ENCODE data around the gene KCTD1. TPM values are rescaled to one million over a fixed set of nuclear protein-coding genes. Genes with fewer than 3 reads are reported as not detected.
A peak's percentile ranks its signal among the peaks of the same experiment; 100 is the strongest.

Gene KCTD1
- total and polyA plus RNA-seq, 2 of the 4 experiments (the other 2 are of a cell fraction): 5.0 to 5.8 TPM

DNA sequence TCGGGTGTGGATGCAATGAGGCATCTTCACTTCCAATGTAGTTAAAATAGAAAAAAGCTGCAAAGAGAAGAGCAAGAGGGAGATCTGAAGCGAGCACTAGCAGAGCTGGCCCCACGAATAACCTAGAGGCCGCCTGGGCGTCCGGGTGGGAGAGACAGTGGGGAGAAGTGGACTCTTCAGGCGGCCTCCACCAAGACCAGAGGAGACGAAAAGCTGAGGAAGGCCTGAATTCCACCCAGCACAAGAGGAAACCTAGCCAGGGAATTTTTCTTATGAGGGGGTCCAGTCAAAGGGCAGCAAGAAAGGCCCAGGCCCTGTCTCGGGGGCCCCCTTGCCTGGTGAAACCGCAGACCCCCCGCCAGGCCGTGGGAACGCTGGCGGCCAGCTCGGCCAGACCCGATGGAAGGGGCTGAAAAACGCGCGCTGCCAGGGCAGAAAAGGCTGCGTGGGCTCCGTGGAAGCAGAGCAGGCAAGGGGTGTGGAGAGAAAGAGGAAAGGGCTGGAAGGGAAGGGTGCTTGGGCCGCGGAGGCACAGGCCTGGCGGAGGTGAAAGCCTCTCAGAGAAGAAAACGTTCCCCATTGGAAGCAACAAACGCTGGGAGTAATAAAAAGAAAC, 69.2 kb downstream of the KCTD1 start (continued):
- TF ChIP-seq, protein P1, sequence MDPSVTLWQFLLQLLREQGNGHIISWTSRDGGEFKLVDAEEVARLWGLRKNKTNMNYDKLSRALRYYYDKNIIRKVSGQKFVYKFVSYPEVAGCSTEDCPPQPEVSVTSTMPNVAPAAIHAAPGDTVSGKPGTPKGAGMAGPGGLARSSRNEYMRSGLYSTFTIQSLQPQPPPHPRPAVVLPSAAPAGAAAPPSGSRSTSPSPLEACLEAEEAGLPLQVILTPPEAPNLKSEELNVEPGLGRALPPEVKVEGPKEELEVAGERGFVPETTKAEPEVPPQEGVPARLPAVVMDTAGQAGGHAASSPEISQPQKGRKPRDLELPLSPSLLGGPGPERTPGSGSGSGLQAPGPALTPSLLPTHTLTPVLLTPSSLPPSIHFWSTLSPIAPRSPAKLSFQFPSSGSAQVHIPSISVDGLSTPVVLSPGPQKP (IDR thresholded peaks at IDR 0.05; ENCODE audit: borderline replicate concordance, low read depth, low read length): no peak

DNA sequence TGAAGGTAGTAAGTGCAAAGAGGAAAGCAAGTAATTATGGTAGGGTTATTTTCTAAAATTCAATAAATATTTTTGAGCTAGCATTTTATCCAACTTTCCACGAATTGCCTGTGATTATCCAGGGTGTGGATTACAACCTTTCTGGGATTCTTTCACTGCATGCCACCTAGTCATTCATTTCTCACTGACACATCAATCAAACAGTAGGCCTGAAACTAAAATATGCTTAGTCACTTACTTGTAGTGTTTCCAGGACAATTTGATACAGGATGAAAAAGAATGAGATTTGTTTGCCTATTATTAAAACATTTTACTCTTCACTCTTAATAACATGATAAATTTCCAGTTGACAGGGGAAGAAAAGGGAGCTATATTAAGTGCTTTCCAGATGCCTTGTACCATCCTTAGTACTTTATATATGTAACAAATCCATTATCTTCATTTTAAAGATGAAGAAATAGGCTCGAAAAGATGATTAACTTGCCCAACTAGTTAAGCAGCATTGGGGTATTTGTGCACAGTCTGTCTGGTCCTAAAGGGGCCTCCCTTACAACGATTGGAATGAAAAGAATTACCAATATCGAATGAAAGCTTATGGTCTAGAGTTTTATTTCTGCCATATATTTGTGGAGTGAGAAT, 70.4 kb downstream of the KCTD1 start:
- no peak overlapping the region for H2AK9ac ChIP-seq (replicated peaks; ENCODE audit: low read depth, low read length, poor library complexity)
- BruUV-seq (replicated peaks): no TSS peak
- DNase-seq: no peak
- H3K27me3 ChIP-seq (ENCODE audit: control insufficient read depth, insufficient read depth, low read length): no peaks in the 10 kb centered on the region
- H2AK5ac ChIP-seq (ENCODE audit: low read depth, low read length): no peak overlapping the region
- ChIA-PET POLR2A (ENCODE audit: unreplicated experiment) (no interaction called here), CTCF (no interaction called here)
- dilution Hi-C loops (cut with HindIII; ENCODE audit: low sequenced_read_pairs, unreplicated experiment): no loop called here
- no peak overlapping the region for H3K14ac ChIP-seq (replicated peaks; ENCODE audit: low read depth, low read length)
- H3K9me1 ChIP-seq (ENCODE audit: insufficient read depth, low read length): peaks cover 10% of the 10 kb centered on the region
- WGBS, 2 experiments (ENCODE audit: extremely low coverage in 2 of 2, insufficient read length in 1 of 2): no CpG with 5 or more reads among the region's 4 CpGs
- no peak overlapping the region for H3K4me2 ChIP-seq (ENCODE audit: low read depth, low read length)
- intact Hi-C loops (cut with micrococcal nuclease): no loop called here
- no peaks in the 10 kb centered on the region for H3K36me3 ChIP-seq (ENCODE audit: control insufficient read depth, insufficient read depth, low read length)
- H3K18ac ChIP-seq (ENCODE audit: low read depth, low read length): no peak overlapping the region
- H3K27ac ChIP-seq (ENCODE audit: insufficient read depth, low read length): no peak overlapping the region
- H3K9ac ChIP-seq (ENCODE audit: low read depth, low read length): no peak overlapping the region
- in situ Hi-C loops (cut with MboI; ENCODE audit: low sequenced_read_pairs): no loop called here
- H2BK15ac ChIP-seq (ENCODE audit: low read depth, low read length): no peak overlapping the region; the same call in 2 of the 3 replicates
- no peaks in the 10 kb centered on the region for H4K20me1 ChIP-seq (ENCODE audit: insufficient read depth, low read length)
- H2BK120ac ChIP-seq (ENCODE audit: low read depth, low read length): no peak overlapping the region
- H2BK5ac ChIP-seq (ENCODE audit: low read depth, low read length, poor library complexity, severe bottlenecking): no peak overlapping the region
- no peak overlapping the region for H3K56ac ChIP-seq (ENCODE audit: extremely low read depth, insufficient read depth, low read length)
- ATAC-seq (ENCODE audit: low read depth): no peak
- no peak overlapping the region for H2BK20ac ChIP-seq (ENCODE audit: low read depth, low read length)
- H3K79me1 ChIP-seq (ENCODE audit: low read depth in 1 of 2, low read length in 2 of 2): peaks cover 0 to 6% of the 10 kb centered on the region in 2 experiments; a peak in 1 of 4 replicates
- H4K91ac ChIP-seq (ENCODE audit: insufficient read depth, low read depth, low read length): no peak overlapping the region
- H4K5ac ChIP-seq (ENCODE audit: low read depth, low read length): no peak overlapping the region
- no peak for TF ChIP-seq MXI1 (IDR thresholded peaks at IDR 0.05; ENCODE audit: borderline replicate concordance, low read depth, low read length)
- TF ChIP-seq NFE2L2 (IDR thresholded peaks at IDR 0.05; ENCODE audit: low read depth, low read length): peak; percentile 54
- TF ChIP-seq RFX5 (IDR thresholded peaks at IDR 0.05; ENCODE audit: low read depth, low read length): no peak
- no peak overlapping the region for H4K8ac ChIP-seq (ENCODE audit: low read depth in 2 of 2, low read length in 2 of 2)
- peak overlapping the region; percentile 35; the same call in 1 of the 2 replicates for H3K4ac ChIP-seq (ENCODE audit: low read depth, low read length)
- no peak overlapping the region for H3K4me3 ChIP-seq (ENCODE audit: insufficient read depth, low read depth, low read length)
- no peak overlapping the region for H3K23ac ChIP-seq (ENCODE audit: low read depth, low read length)
- H2AFZ ChIP-seq (replicated peaks; ENCODE audit: low read length, poor library complexity): no peak overlapping the region
- peaks cover 17% of the 10 kb centered on the region for H3K4me1 ChIP-seq (ENCODE audit: control insufficient read depth, insufficient read depth, low read length)
- no peaks in the 10 kb centered on the region for H3K9me3 ChIP-seq (ENCODE audit: control insufficient read depth, insufficient read depth, low read length)
